Heart left ventricle (tissue), 13 donors: Measurements from ENCODE around the gene MED8.

Source experiments
- POLR2A ChIP-seq, 2 donors: fragments of 450-650 bp; IDR thresholded peaks; one replicate each; pipeline ENCODE4 v1.6.1; 2017; ENCODE audit warnings: antibody characterized with exemption in 2 of 2, mild to moderate bottlenecking in 2 of 2, moderate library complexity in 2 of 2
- TF ChIP-seq, protein P1 (sequence below), 12 donors: fragments of 200-600 bp; sonication (generic) in 4 of 12; IDR thresholded peaks; one replicate each; pipeline versions ENCODE4 v1.5.0 to v1.8.0; 2018 to 2022; ENCODE audit warnings: antibody characterized with exemption in 12 of 12, mild to moderate bottlenecking in 5 of 12
- donor health status: ischemic (EF 13 %, LVEDD 7.1; RV severe dilation, severe dysfunction).
- donor health status: DM: no; HTN: yes; CAD: no.
- donor health status: DM: no; HTN: no; CAD: no.
- donor health status: ischemic (EF 25% LVEDD 6.9; RV normal size, moderate dysfunction).
- donor health status: ischemic (EF 25% LVEDD 5.7; RV mildly dilated, moderate dysfunction).
- donor health status: ischemic (EF 35%, LVEDD 5.7; RV mildly dilated, moderate dysfunction).
- donor health status: nonischemic (EF 11% LVEDD 7.7; RV severe dilation, severe dysfunction).
- donor health status: DM: yes; HTN: yes; CAD: no.
- donor health status: PGD.
- donor health status: ischemic (EF 29% LVEDD 5.4; RV normal size, mild dysfunction).
- donor health status: nonischemic (EF 23%, LVEDD 6.1; RV moderate dilation, normal function).

DNA sequence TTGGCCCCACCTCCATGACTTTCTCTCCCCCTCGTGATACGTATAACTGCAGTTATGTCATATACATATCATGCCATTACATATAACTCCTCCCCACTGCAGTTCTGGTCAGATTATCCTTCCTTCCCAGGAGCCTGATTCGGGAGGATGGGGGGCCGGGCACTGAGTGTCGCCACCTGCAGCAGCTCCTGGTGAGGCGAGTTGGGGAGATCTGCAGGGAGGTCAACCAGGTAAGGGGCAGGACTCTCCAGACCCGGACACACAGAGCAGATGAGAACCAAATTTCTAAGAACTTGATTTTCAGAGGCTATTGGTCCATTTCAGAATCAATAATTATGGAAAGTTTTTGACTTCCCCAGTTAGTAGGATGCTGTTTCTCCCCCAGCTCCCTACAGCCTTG, 44.7 kb upstream of the MED8 start:
- TF ChIP-seq, protein P1, sequence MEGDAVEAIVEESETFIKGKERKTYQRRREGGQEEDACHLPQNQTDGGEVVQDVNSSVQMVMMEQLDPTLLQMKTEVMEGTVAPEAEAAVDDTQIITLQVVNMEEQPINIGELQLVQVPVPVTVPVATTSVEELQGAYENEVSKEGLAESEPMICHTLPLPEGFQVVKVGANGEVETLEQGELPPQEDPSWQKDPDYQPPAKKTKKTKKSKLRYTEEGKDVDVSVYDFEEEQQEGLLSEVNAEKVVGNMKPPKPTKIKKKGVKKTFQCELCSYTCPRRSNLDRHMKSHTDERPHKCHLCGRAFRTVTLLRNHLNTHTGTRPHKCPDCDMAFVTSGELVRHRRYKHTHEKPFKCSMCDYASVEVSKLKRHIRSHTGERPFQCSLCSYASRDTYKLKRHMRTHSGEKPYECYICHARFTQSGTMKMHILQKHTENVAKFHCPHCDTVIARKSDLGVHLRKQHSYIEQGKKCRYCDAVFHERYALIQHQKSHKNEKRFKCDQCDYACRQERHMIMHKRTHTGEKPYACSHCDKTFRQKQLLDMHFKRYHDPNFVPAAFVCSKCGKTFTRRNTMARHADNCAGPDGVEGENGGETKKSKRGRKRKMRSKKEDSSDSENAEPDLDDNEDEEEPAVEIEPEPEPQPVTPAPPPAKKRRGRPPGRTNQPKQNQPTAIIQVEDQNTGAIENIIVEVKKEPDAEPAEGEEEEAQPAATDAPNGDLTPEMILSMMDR (IDR thresholded peaks at IDR 0.05), result no peak
- TF ChIP-seq POLR2A (IDR thresholded peaks at IDR 0.05), result no peak
